NCI-H128 (cell line): ENCODE data around the gene NCKAP1.
"Not testable (repeated sequence)": the region's sequence is repeated elsewhere in the genome, so short reads cannot be mapped to it uniquely, and the experiment has no call there.

Experiments
- DNase-seq: peaks from one replicate; lab custom pipeline; 2025; ENCODE audit not compliant: unreplicated experiment; lab: John Stamatoyannopoulos, UW

NCKAP1 gene

DNA sequence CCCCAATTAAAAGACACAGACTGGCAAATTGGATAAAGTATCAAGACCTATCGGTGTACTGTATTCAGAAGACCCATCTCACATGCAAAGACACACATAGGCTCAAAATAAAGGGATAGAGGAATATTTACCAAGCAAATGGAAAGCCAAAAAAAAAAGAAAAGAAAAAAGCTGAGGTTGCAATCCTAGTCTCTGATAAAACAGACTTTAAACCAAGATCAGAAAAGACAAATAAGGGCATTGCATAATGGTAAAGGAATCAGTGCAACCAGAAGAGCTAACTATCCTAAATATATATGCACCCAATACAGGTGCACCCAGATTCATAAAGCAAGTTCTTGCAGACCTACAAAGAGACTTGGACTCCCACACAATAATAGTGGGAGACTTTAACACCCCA is 161.6 kb downstream of the NCKAP1 start:
- DNase-seq = not testable (repeated sequence)

DNA sequence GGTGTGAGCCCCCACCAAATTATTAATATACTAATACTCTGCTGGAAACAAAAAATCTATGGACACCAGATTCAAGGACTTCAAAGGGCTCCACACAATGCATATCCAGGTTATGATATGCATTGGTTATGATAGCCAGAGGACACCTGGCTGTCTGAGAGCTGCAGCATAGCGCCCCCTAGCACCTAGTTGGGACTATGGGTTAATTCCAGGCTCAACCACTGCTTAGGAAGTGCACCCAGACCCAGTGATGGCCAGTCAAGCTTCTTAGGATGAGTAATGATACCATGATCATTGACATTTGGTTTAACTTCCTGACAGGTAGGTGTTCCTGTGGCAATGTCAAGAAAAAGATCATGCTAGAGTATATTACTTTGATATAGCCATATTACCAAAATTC is 168.0 kb downstream of the NCKAP1 start:
- no peak for DNase-seq

DNA sequence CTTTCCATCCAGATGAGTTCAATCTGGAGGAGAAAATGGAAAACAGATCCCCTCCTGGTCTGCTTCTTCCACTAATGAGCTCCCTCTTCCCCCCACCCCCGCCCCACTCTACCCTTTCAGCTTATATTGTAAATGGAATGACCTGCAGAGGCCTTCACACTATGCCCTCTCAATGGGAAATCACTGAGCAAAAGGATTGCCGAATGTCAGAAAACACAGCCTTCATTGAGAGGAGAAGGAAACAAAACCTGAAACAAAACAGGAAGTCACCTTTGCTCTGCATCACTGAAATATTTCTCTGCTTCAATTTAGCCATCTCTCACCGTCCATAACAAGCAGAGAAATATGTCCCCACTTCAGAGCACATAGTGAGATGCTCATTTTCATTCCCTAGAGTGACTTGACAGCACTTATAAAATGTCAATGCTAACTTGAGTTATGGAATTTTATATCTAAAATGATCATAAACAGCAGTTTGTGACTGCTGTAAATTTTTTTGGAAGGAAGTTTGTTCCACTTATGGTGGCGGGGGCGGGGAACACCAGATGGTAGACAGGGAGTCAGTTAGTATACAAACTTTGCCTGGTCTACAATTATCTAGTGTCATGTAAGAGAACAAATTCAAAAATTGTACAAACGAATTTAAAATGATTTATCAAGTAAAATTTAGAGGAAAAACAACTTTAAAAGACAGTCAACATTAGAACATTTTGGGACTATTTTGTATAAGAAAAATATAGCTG is 170.0 kb downstream of the NCKAP1 start:
- DNase-seq = no peak

DNA sequence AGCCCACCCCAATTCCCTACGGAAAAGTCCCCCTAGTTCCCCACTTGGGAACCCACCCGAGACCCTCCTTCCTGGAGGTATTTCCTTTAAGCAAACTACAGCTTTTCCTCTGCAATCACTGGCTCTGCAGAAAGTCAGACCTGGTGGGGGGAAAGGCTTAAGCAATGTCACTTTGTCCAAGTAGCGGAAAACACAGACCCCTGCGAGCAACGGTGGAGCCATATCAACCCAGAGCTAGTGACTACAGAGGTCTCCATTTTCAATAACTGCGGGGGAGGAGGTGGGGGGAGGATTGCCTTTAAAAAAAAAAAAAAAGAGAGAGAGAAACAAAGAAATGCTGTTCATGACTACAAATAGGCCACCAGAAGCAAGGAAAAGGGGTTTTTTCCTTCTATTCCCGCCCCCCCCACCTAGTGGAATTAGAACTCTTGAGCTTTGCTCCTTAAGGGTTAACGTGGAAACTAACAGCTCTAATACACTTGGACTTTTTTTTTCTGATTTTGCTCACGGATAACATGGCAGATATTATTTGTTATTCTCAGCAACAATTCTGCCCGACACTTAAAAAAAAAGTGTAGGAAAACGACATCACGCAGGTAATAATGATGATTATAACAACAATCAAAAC is 170.7 kb downstream of the NCKAP1 start:
- DNase-seq = no peak

DNA sequence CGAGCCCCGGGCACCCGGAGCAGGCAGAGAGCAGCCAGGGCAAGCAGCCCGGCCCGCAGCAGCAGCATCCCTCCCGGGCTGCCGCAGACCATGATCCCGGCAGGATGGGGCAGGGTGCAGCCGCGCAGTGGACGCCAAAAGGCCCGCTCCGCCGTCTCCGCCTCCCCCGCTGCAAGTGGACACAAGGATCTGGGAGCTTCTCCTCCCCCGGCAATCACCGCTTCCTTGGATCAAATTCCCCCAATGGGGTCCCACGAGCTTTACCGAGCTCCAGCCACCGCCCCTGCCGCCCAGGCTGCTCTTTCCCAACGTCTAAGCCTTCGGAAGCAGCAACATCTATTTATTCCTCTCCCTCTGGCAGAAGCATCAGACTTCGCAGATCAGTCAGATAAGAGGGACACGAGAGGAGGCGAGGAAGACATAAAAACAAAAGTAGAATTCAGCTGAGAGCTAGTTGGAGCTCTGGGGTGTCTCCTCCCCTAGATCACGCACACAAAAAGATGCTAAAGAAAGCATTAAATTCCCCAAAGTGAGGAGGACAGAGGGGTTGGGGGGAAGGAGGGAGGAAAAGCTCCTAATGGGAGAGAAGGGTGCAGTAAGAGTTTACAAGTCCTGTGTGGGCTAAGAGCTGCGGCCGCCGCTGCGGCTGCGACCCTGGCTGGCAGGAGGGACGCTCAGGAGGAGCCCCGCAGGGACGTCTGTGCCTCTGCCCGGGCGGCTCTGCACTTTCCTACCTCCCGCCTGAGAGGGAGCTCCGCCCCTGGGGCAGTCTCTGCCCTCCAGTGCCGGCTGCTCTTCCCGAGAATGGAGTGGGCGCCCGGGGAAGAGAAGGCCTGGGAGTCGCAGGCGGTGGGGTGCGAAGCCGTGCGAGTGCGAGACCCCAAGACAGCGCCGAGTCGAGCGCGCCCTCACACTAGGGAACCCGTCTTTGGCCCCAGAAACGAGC is 171.5 kb downstream of the NCKAP1 start, which contains the start of gene FRZB:
Gene FRZB, minus strand, starts transcription at position 177 of the 946 bp plus-strand sequence. Its CDS starts 85 bp downstream, at position 92.
- DNase-seq = no peak

DNA sequence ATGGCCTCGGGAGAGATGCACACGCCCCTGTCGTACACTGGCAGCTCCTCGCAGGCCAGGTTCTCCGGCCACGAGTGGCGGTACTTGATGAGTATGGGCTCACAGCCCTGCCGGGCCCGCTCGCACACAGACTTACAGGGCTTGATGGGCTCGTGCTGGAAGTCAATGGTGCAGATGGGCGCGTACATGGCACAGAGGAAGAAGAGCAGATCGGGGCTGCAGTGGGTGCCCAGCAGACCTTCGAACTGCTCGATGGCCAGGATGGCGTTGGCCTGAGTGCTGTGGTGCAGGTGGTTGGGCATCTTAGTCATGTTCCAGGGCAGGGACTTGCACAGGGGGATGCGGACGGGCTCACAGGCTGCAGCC is 172.2 kb downstream of the NCKAP1 start:
- no peak for DNase-seq

DNA sequence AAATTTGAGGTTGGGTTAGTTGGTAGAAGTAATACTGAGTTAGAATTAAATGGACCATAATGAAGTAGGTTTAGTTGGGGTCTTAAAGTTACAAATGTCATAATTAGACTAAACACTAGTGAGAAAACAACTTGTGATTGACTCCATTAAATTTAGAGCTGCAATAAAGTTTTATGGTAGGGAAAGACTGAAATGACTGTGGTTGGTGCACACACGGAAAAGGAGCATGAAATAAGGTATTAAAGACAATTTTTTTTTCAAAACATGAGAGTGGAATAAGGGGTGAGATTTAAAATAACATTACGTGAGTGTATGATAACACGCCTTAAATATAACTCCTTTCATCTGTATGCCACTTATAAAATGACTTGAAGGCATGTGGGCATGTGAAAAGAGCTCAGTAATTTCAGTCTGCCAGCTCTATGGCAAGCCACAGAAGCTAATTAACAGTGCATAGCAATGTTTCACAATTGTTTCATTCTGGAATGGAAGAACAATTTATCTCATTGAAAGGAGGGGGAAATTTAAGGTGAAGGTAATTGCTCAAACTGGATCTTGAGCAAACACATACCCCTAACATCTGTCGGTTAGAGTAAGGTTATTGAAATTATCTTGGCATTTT is 173.2 kb downstream of the NCKAP1 start:
- no peak for DNase-seq

DNA sequence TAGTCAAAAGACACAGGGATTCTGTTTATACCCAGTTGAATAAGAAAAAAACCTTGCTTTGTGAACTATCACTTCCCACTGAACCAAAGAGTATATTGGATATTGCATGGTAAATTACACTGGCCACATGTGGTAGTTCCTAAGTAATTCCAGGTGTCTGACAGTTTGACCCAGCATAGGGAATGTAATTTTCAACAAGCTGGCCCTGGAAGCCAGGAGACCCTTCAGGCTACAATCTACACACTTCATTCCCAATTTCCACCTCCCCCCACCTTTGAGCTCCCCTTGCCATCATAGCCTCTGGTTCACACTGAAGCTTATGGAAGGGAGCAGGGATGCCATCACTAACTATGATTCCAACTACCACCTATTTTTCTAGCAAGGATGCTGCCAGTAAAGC is 174.6 kb downstream of the NCKAP1 start:
- no peak for DNase-seq

DNA sequence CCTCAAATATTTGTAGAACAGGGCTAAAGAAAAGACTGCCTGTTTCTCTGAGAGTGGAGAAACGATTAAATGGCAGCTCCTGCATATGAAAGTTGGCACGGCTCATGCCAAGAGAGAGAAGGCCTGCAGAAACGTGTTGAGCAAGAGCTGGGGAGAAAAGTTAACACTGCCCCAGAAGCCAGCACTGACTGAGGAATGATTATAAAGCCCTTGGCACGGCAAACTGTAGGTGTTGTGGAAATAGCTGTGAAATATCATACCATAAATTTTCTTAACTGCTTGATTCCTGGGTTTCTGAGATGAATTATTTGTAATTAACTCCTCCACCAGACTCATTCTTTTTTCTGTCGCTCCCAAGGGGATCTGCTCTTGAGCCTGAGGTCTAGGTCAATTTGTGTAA is 176.2 kb downstream of the NCKAP1 start:
- DNase-seq = no peak

DNA sequence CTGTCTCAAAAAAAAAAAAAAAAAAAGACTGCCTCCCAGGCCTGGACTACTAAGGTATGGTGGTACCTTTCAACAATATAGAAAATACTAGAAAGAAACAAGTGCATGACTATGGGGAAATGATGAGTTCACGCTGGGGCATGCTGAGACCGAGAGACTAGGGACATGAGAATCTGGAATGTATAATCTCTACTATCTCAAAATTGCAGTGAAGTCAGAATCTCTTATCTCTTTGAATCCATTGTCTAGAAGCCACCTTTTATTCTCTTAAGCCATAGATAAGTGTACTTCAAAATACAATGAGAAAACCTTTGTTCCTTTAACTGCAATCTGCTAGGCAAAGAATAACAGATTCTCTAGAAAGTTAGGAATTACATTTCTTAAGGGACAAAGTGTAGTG is 177.4 kb downstream of the NCKAP1 start:
- no peak for DNase-seq
